IMR-90 (cell line): ENCODE results near the gene POU2AF2.

Source experiments
- BHLHE40 ChIP-seq: fragments of 150-350 bp; IDR thresholded peaks from 2 replicates; pipeline ENCODE4 v1.6.1; 2016; ENCODE audit warnings: mild to moderate bottlenecking, low read depth, low read length
- CEBPB ChIP-seq: IDR thresholded peaks from 2 replicates; pipeline ENCODE4 v1.6.1; 2012; ENCODE audit warnings: low read depth, low read length, improper control_type of control experiment
- CHD1 ChIP-seq: IDR thresholded peaks from 2 replicates; pipeline ENCODE4 v1.6.1; 2012; ENCODE audit warnings: low read depth, low read length, improper control_type of control experiment
- FOS ChIP-seq: fragments of 150-350 bp; IDR thresholded peaks from 2 replicates; pipeline ENCODE4 v1.6.1; 2016; ENCODE audit warnings: low read depth, low read length
- MAFK ChIP-seq: IDR thresholded peaks from 2 replicates; pipeline ENCODE4 v1.6.1; 2012; ENCODE audit warnings: low read depth, low read length, improper control_type of control experiment
- MAZ ChIP-seq: IDR thresholded peaks from 2 replicates; pipeline ENCODE4 v1.6.1; 2012; ENCODE audit warnings: low read depth, mild to moderate bottlenecking, low read length, improper control_type of control experiment, moderate library complexity, borderline replicate concordance
- MXI1 ChIP-seq: IDR thresholded peaks from 2 replicates; pipeline ENCODE4 v1.6.1; 2012; ENCODE audit warnings: low read depth, mild to moderate bottlenecking, low read length, moderate library complexity, borderline replicate concordance
- POLR2A ChIP-seq: IDR thresholded peaks from 2 replicates; pipeline ENCODE4 v1.6.1; 2012; ENCODE audit warnings: mild to moderate bottlenecking, low read depth, low read length
- RAD21 ChIP-seq: IDR thresholded peaks from 2 replicates; pipeline ENCODE4 v1.6.1; 2012; ENCODE audit warnings: low read length, improper control_type of control experiment
- RCOR1 ChIP-seq: IDR thresholded peaks from 2 replicates; pipeline ENCODE4 v1.6.1; 2012; ENCODE audit warnings: mild to moderate bottlenecking, low read length, improper control_type of control experiment; ENCODE audit not compliant: insufficient replicate concordance
- RFX5 ChIP-seq: IDR thresholded peaks from 2 replicates; pipeline ENCODE4 v1.8.0; 2012; ENCODE audit warnings: low read depth, mild to moderate bottlenecking, low read length, moderate library complexity
- SMC3 ChIP-seq: fragments of 150-350 bp; IDR thresholded peaks from 2 replicates; pipeline ENCODE4 v1.6.1; 2016; ENCODE audit warnings: low read depth, mild to moderate bottlenecking, antibody characterized with exemption, low read length, moderate library complexity
- TF ChIP-seq, protein P1 (sequence below): conservative IDR thresholded peaks from 2 replicates; pipeline ENCODE4 v1.5.1; 2012; ENCODE audit warnings: mild to moderate bottlenecking, low read depth, low read length, improper control_type of control experiment
- TF ChIP-seq, protein P2 (sequence below): fragments of 150-350 bp; IDR thresholded peaks from 2 replicates; pipeline ENCODE4 v1.6.1; 2016; ENCODE audit warnings: low read depth, mild to moderate bottlenecking, low read length, moderate library complexity, borderline replicate concordance

DNA sequence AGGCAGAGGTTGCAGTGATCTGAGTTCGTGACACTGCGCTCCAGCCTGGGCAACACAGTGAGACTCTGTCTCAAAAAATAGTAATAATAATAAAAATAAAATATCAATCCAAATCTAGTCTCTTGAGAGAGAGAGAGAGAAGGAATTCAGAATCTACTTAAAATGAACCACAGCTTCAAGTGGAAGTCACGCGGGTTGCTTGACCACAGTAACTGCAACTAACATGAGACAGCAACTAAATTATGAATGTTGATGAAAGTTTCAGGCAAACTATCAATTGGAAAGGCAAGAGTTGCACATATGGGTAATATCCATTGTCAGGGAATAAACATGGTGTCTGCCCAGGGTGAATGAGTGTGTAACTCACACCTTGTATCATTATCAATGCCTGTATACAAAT is 12.5 kb downstream of the POU2AF2 start:
- TF ChIP-seq CHD1: no peak
- TF ChIP-seq BHLHE40: no peak
- TF ChIP-seq RFX5: no peak
- TF ChIP-seq, protein P1, sequence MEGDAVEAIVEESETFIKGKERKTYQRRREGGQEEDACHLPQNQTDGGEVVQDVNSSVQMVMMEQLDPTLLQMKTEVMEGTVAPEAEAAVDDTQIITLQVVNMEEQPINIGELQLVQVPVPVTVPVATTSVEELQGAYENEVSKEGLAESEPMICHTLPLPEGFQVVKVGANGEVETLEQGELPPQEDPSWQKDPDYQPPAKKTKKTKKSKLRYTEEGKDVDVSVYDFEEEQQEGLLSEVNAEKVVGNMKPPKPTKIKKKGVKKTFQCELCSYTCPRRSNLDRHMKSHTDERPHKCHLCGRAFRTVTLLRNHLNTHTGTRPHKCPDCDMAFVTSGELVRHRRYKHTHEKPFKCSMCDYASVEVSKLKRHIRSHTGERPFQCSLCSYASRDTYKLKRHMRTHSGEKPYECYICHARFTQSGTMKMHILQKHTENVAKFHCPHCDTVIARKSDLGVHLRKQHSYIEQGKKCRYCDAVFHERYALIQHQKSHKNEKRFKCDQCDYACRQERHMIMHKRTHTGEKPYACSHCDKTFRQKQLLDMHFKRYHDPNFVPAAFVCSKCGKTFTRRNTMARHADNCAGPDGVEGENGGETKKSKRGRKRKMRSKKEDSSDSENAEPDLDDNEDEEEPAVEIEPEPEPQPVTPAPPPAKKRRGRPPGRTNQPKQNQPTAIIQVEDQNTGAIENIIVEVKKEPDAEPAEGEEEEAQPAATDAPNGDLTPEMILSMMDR: no peak
- no peak for TF ChIP-seq MAFK
- TF ChIP-seq CEBPB: no peak
- TF ChIP-seq SMC3: no peak
- no peak for TF ChIP-seq RAD21
- no peak for TF ChIP-seq POLR2A
- no peak for TF ChIP-seq RCOR1
- TF ChIP-seq MXI1: no peak
- no peak for TF ChIP-seq MAZ
- TF ChIP-seq, protein P2, sequence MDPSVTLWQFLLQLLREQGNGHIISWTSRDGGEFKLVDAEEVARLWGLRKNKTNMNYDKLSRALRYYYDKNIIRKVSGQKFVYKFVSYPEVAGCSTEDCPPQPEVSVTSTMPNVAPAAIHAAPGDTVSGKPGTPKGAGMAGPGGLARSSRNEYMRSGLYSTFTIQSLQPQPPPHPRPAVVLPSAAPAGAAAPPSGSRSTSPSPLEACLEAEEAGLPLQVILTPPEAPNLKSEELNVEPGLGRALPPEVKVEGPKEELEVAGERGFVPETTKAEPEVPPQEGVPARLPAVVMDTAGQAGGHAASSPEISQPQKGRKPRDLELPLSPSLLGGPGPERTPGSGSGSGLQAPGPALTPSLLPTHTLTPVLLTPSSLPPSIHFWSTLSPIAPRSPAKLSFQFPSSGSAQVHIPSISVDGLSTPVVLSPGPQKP: no peak
- TF ChIP-seq FOS: no peak
